ENCODE measurements around the gene ESRRB.

Gene ESRRB

DNA sequence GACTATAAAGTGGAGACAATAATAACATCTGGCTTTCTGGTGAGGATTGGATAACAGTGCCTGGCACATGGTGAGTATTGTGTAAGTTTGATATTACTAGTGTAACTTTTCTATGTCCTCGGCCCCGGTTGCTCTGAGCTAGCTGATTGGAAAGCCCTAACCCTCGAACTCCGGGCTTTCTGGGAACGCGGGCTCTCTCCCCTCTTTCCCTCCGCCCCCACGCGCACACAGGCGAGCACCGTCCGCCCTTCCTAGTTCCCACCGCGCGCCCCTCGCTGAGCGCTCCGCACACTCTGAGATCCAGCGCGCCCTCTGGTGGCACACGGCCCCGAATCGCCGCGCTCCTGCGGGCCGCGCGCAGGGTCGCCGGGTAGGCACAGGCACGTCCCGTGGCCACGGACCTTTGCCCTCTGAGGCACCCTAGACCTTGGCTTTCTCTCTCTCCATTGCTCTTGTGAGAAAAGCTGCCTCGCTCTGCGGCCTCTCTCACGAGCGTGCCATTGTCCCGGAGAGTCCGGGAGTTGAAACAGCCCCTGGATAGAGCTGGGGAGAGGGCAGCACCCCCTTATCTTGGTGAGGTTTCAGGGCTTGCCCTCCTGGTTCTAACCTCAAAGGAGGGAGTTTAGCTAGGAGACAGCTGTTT, 23.2 kb upstream of the ESRRB start:
- peak; percentile 16 for DNase-seq (ENCODE audit: low read depth)

- DNase-seq (ENCODE audit: low read depth): no peak
These were observed 21.6 kb upstream of the ESRRB start for GRCh38 chr14:76354310-76354709.

- DNase-seq (ENCODE audit: low read depth): no peak
These were observed 20.2 kb upstream of the ESRRB start for GRCh38 chr14:76355771-76356170.

DNA sequence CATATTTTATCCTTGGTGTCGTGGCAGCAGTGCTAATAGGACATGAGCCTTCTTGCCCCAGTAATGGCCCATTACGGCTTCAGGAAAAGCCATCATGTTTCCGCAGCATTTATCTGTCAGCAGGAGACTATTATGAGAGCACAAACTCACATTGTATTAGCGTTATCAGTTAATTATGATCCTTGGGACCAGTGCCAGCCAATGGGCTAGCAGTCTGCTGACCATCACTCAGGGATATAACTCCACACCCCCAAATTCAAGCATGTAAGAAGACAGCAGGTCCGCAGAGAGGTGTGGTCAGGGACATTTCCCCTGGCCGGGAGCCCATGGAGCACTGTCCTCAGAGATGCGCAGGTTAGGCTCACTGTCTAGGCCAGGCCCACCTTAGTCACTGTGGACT, 4.9 kb upstream of the ESRRB start:
- DNase-seq (ENCODE audit: low read depth): no peak

GRCh38 chr14:76373456-76373855, 2.5 kb upstream of the ESRRB start:
- DNase-seq (ENCODE audit: low read depth): no peak

DNA sequence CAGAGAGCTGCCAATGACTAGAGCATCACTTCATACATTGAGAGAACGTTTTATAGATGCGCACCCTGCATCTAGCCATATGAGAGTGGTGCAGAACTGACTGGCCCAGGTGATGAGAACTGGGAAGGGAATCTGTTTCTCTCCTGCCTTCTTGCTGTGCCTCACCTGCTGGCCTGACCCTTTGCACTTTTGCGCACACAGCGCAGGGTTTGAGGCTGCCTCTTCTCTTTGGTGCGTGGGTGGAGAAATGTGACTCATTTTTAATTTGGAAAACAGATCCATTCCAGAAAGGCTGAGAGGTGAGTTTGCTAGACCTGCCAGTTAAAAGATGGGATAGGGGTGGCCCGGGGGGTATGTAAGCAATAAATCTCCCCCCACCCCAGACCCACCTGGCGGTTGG, 453 bp upstream of the ESRRB start:
- no peak for DNase-seq (ENCODE audit: low read depth)

- DNase-seq (ENCODE audit: low read depth): no peak
These were observed 506 bp downstream of the ESRRB start for GRCh38 chr14:76376409-76376877.

DNA sequence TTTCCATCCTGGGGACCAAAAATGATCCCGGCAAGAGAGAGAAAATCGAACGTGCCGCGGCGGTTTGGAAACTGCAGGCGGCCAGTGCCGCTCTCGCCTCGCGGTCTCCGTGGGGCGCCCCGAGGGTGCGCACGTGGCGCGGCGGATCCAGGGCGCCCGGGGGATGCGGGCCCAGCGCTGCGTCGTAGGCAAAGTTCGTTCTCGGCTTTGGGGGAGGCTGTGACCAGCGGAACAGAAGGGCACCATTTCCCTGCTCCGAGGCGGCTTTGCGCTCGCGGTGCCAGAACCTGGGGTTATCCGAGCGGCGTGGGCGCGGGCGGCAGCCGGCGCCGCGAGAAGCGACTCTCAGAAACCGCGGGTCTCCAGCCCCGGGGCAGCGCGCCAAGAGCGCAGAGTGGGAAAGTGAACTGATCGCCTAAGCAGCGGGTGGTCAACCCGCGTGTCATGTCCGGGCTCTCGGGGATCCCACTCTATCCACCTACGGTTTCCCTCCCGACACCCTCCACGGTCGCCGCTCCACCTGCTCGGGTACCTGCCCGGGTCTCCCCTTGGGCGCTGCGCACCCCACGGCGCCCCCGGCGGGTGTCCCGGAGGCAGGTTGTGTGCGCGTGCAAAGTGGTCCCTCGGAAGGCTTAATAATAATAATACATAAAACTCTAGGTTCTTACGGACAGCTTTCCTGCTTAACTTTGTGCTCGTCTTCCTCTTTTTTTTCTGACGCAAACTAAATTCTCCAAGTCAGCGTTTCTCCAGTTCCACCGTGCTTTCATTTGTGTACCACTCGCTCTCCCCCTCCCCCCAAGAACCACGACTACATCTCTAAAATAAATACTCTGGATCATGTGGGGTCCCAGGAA, 1.2 kb downstream of the ESRRB start:
- DNase-seq (ENCODE audit: low read depth): no peak

- no peak for DNase-seq (ENCODE audit: low read depth)
These were observed 1.8 kb downstream of the ESRRB start for GRCh38 chr14:76377735-76378074.

GRCh38 chr14:76380991-76381390, 5.1 kb downstream of the ESRRB start:
- DNase-seq (ENCODE audit: low read depth): no peak

DNA sequence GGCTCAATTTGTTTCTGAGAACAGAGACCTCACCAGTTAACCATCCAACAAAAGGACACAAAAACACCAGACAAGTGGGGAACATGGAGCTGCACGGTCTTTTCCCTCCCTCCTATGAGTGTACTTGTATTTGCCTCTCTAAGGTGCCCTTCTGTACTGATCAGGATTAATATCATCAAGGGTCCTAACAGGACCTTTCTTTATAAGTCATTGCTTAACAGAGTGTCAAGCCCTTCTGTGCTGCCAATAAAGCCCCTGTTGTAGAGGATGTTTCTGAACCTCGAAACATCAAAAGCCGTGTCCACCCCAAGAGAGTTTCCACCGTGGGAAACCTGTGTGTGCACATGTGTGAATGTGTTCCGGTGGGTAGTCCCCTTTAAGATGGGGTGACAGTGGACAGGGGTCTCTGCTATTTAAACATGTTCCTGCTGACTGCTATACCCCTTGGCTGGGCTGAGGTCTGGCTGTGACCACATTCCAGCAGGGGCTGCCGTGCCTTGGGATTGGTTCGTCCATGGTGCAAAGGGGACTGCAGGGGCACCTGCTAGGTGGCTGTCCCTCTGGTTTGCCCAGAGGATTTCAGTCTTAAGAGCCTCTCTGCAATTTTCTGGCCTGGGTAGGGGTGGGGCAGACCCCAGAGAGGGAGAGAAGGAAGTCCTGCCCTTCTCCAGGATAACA, 6.0 kb downstream of the ESRRB start:
- DNase-seq (ENCODE audit: low read depth): no peak

- DNase-seq (ENCODE audit: low read depth): no peak
These were observed 6.5 kb downstream of the ESRRB start for GRCh38 chr14:76382495-76382832.

- no peak for DNase-seq (ENCODE audit: low read depth)
These were observed 9.5 kb downstream of the ESRRB start for GRCh38 chr14:76385435-76385834.

GRCh38 chr14:76386944-76387782, 11.2 kb downstream of the ESRRB start:
- peak; percentile 9 for DNase-seq (ENCODE audit: low read depth)

DNA sequence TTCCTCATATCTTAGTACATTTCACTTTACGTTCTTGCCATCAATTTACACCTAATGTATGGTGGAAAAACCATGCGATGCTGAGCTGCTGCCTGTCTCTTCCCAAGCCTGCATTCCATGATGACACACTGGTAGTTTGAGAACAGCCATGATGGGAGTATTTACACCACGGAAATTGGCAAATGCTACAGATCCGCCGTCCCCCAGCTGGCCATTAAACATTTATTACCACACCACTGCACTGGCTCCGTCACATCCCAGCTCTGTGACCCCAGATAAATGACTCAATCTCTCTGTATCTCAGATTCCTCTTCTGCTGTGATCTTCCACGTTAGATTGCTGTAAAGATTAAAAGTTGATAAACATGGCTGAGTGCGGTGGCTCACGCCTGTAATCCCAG, 13.9 kb downstream of the ESRRB start:
- DNase-seq (ENCODE audit: low read depth): no peak

DNA sequence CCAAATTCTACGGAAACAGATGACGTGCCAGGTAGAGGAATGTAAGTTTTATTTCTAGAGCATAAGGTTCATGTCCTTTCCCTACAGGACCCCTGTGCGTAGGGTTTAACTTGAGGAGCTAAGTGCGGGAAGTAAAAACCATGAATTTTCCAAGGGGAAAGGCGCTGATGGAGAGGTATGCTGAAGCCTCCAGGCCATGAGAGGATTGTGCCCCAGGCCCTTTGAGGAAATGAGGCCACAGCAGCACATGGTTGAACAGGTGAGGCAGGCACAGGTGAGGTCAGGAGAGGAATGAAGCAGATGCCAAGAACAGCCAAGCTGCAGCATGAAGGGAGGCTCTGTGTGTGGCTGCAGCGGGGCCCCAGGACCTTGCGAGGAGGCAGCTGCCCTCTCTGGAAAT, 14.7 kb downstream of the ESRRB start:
- no peak for DNase-seq (ENCODE audit: low read depth)

DNA sequence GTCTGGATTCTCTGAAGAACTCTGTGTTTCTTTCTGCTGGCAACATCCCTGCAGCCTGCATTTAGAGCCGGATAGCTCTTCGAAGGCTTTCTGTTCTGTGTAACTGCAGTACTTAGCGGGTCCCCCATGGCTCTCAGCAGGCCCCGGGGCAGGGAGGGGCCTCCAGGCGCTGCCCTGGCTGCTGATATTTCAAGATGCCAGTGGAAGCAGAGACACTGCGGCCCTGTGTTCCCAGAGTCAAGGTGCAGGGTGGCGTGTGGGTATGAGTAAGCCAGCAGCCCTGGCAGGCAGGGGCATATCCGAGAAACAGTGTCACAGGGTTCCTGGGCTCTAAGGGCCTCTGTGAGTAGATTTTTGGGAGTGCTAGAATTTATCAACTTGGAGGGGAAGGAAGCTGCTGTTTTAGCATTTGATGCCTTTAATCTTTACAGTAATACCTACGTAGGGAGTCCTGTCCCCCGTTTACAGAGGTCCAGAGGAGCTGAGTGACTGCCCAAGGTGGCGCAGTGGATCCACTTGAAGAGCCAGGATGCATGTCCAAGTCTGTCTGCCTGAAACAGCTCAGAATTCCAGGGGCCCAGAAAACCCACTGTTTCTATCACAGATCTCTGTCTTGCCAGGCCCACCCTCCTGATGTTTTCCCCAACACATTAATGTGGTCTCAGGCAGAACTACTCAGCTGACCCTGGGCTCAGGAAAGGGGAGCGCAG, 16.2 kb downstream of the ESRRB start:
- no peak for DNase-seq (ENCODE audit: low read depth)

GRCh38 chr14:76394569-76394968, 18.6 kb downstream of the ESRRB start:
- no peak for DNase-seq (ENCODE audit: low read depth)

DNA sequence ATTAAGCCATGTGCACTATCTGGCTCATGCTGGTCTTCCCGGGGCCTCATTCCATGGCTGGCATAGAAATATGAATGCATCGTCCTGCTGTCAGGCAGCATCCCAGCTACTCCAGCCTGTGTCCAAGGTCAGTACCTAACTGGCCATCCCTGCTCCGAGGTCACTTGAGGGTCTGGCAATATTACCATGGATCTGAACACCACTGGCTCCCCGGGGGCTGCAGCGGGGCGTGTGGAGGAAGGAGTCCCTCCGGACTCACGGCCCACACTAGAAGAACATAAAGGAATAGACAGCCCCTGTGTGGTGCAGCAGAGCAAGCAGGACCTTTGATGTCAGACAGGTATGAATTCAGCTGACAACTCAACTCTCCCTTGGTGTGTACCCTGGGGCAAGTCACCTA, 19.2 kb downstream of the ESRRB start:
- DNase-seq (ENCODE audit: low read depth): no peak

DNA sequence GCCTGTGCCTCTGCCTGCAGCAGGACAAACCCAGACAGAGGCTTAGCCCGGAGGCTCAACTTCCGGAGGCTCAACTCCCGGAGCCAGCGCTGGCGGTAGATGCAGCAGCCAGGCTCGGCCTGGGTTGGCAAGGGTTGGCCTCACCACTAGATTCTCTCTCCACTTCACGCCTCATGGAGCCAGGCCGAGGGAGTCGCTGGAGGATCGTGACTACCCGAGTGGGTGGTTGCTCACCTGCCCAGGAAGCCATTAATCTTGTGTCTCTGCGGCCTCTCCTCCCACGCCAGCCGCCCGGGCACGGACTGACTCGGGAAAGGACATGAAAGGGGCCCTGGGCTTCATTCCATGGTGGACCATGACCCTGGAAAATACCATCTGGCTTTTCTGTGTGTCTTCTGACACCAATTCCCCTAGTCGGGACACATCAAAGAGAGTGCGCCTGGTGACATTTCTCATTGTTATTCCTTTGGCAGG, 20.8 kb downstream of the ESRRB start:
- no peak for DNase-seq (ENCODE audit: low read depth)

DNA sequence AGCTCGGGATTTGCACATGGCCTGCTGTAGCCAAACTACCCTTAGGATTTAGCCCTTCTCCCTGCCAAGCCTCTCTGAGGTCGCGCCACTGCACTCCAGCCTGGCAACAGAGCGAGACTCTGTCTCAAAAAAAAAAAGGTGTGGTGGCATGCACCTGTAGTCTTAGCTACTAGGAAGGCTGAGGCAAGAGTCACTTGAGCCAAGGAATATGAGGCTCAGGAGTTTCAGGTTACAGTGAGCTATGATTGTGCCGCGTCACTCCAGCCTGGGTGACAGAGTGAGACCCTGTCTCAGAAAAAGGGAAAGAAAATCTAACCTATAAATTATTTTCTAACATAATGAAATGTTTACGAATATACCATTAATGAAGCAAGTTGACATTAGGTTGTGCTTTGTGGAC, 29.7 kb downstream of the ESRRB start:
- no peak for DNase-seq (ENCODE audit: low read depth)

All from activated T-helper 1 cell treated with Interleukin-2 at 50 U/mL for 16 hours (primary cell).